Neural progenitor cell (in vitro differentiated cells): Measurements from ENCODE around the gene SND1. TPM values are rescaled to one million over a fixed set of nuclear protein-coding genes. Genes with fewer than 3 reads are reported as not detected.

Source experiments
- DNase-seq: peaks from one replicate; pipeline ENCODE4 v3.0.0-alpha.2; 2016; ENCODE audit warnings: low spot score
- H2AFZ ChIP-seq: fragments of 200-600 bp; sonication (generic); replicated peaks from 2 replicates; pipeline ENCODE4 v1.6.1; 2016; ENCODE audit warnings: antibody characterized with exemption
- H3F3A ChIP-seq: fragments of 200-600 bp; sonication (generic); 2 replicates; pipeline ENCODE4 v1.6.1; 2016; ENCODE audit warnings: antibody characterized with exemption, low read depth
- H3K27ac ChIP-seq: fragments of 200-600 bp; sonication (generic); 2 replicates; pipeline ENCODE4 v1.5.1; 2016; ENCODE audit warnings: mild to moderate bottlenecking
- H3K27me3 ChIP-seq: fragments of 200-600 bp; sonication (generic); 2 replicates; pipeline ENCODE4 v1.6.1; 2016; ENCODE audit warnings: mild to moderate bottlenecking, moderate library complexity
- H3K36me3 ChIP-seq: fragments of 200-600 bp; sonication (generic); 2 replicates; pipeline ENCODE4 v1.5.1; 2016
- H3K4me1 ChIP-seq: fragments of 200-600 bp; sonication (generic); 2 replicates; pipeline ENCODE4 v1.6.1; 2016; ENCODE audit warnings: mixed run types
- H3K4me2 ChIP-seq: fragments of 200-600 bp; sonication (generic); 2 replicates; pipeline ENCODE4 v1.6.1; 2016
- H3K4me3 ChIP-seq: fragments of 200-600 bp; sonication (generic); 2 replicates; pipeline ENCODE4 v1.5.1; 2016
- H3K79me2 ChIP-seq: fragments of 200-600 bp; sonication (generic); 2 replicates; pipeline ENCODE4 v1.6.1; 2016; ENCODE audit warnings: low read depth
- H3K9ac ChIP-seq: fragments of 200-600 bp; sonication (generic); 2 replicates; pipeline ENCODE4 v1.6.1; 2016
- H3K9me3 ChIP-seq: fragments of 200-600 bp; sonication (generic); 2 replicates; pipeline ENCODE4 v1.5.1; 2016; ENCODE audit warnings: low read depth
- H4K20me1 ChIP-seq: fragments of 200-600 bp; sonication (generic); 2 replicates; pipeline ENCODE4 v1.6.1; 2016; ENCODE audit warnings: low read depth
- H3K27ac Mint-ChIP-seq: 3 replicates; pipeline ENCODE4 v1.8.0; 2021; ENCODE audit warnings: mixed read lengths
- H3K27me3 Mint-ChIP-seq: 2 replicates; pipeline ENCODE4 v1.8.0; 2022; ENCODE audit warnings: low read depth, mild to moderate bottlenecking, inconsistent platforms, moderate library complexity, mixed read lengths; ENCODE audit not compliant: insufficient read depth
- H3K36me3 Mint-ChIP-seq: 3 replicates; pipeline ENCODE4 v1.8.0; 2021; ENCODE audit warnings: mixed read lengths
- H3K4me1 Mint-ChIP-seq: 3 replicates; pipeline ENCODE4 v1.8.0; 2021; ENCODE audit warnings: mixed read lengths
- H3K4me3 Mint-ChIP-seq: 3 replicates; pipeline ENCODE4 v1.8.0; 2021; ENCODE audit warnings: mild to moderate bottlenecking, moderate library complexity, mixed read lengths
- H3K9me3 Mint-ChIP-seq: 3 replicates; pipeline ENCODE4 v1.8.0; 2020; ENCODE audit warnings: mixed read lengths
- CTCF ChIP-seq: fragments of 200-600 bp; sonication (generic); IDR thresholded peaks from 2 replicates; pipeline ENCODE4 v1.5.1; 2017; ENCODE audit warnings: antibody characterized with exemption, mild to moderate bottlenecking
- EZH2 ChIP-seq: fragments of 200-600 bp; sonication (generic); IDR thresholded peaks from 2 replicates; pipeline ENCODE4 v1.6.1; 2017; ENCODE audit warnings: antibody characterized with exemption, mild to moderate bottlenecking, moderate library complexity
- EZH2phosphoT487 ChIP-seq: fragments of 200-600 bp; sonication (generic); IDR thresholded peaks from 2 replicates; pipeline ENCODE4 v1.6.1; 2017; ENCODE audit warnings: antibody characterized with exemption
- total RNA-seq: library from RNA; depleted of rRNA; stranded (reverse); fragments of >200 nt; gene quantifications from 2 replicates; pipeline ENCODE4 v1.2.3, GENCODE V29; 2015; ENCODE audit warnings: low replicate concordance

The SND1 gene
- total RNA-seq, 1 donor from 2014 or later, result 154 TPM

- Mint-ChIP-seq H3K36me3 (peaks cover 11% of the 10 kb centered on the region), H3K27me3 (peaks cover 2% of the 10 kb centered on the region), H3K27ac (no peak overlapping the region), H3K4me1 (peaks cover 26% of the 10 kb centered on the region), H3K9me3 (no peaks in the 10 kb centered on the region), H3K4me3 (no peak overlapping the region)
- Histone ChIP-seq H3K9ac (no peak overlapping the region), H3K9me3 (no peaks in the 10 kb centered on the region), H3F3A (no peaks in the 10 kb centered on the region), H3K4me1 (peaks cover 39% of the 10 kb centered on the region), H4K20me1 (no peaks in the 10 kb centered on the region), H3K4me2 (no peak overlapping the region), H3K36me3 (no peaks in the 10 kb centered on the region), H3K79me2 (peaks cover 81% of the 10 kb centered on the region), H3K27me3 (no peaks in the 10 kb centered on the region), H3K27ac (no peak overlapping the region), H2AFZ (no peak overlapping the region), H3K4me3 (no peak overlapping the region)
- no peak for DNase-seq
- no peak for TF ChIP-seq EZH2
- TF ChIP-seq CTCF, result no peak
- no peak for TF ChIP-seq EZH2phosphoT487
Measured at GRCh38 chr7:127751490-127752448, 99.8 kb downstream of the SND1 start.

GRCh38 chr7:127752829-127753228, 100.8 kb downstream of the SND1 start:
- Histone ChIP-seq H3K4me3 (no peak overlapping the region), H3K27ac (no peak overlapping the region), H3K79me2 (peaks cover 81% of the 10 kb centered on the region), H3K4me1 (peaks cover 39% of the 10 kb centered on the region), H3K4me2 (no peak overlapping the region), H3F3A (no peaks in the 10 kb centered on the region), H3K27me3 (no peaks in the 10 kb centered on the region), H3K9me3 (no peaks in the 10 kb centered on the region), H3K36me3 (no peaks in the 10 kb centered on the region), H4K20me1 (no peaks in the 10 kb centered on the region), H2AFZ (no peak overlapping the region), H3K9ac (no peak overlapping the region)
- H3K4me3 Mint-ChIP-seq, result no peak overlapping the region
- DNase-seq, result no peak
- TF ChIP-seq EZH2 (no peak), CTCF (no peak), EZH2phosphoT487 (no peak)
- H3K27ac Mint-ChIP-seq, result no peak overlapping the region
- peaks cover 24% of the 10 kb centered on the region for H3K4me1 Mint-ChIP-seq
- H3K9me3 Mint-ChIP-seq, result no peaks in the 10 kb centered on the region
- H3K36me3 Mint-ChIP-seq, result peaks cover 11% of the 10 kb centered on the region
- H3K27me3 Mint-ChIP-seq, result peaks cover 2% of the 10 kb centered on the region

DNA sequence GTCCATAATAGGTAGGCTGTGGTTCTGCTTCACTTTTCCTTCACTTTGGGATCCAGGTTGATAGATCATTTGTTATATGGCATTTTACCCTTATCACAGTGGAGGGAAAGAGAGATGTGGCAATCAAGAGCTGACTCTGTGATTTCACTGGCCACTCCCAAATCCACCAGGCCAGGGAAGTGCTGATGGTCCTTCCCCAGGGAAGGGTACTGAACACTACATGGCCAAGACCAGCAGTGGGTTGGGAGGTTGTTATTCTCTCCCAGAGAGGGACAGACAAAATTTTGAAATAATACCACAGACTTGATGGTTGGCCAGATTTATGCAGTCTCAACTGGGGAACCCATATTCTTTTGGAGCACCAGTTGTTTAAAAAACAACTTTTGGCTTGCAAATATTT, 102.5 kb downstream of the SND1 start:
- peaks cover 4% of the 10 kb centered on the region for H3K36me3 Mint-ChIP-seq
- H3K9ac ChIP-seq, result no peak overlapping the region
- no peak for DNase-seq
- no peak overlapping the region for H3K4me2 ChIP-seq
- H3K27me3 Mint-ChIP-seq, result peaks cover 2% of the 10 kb centered on the region
- peaks cover 70% of the 10 kb centered on the region for H3K79me2 ChIP-seq
- H3K27me3 ChIP-seq, result no peaks in the 10 kb centered on the region
- no peak for TF ChIP-seq EZH2phosphoT487
- no peak for TF ChIP-seq EZH2
- no peak for TF ChIP-seq CTCF
- H2AFZ ChIP-seq, result no peak overlapping the region
- H3K27ac Mint-ChIP-seq, result no peak overlapping the region
- H4K20me1 ChIP-seq, result no peaks in the 10 kb centered on the region
- peaks cover 39% of the 10 kb centered on the region for H3K4me1 ChIP-seq
- H3K4me1 Mint-ChIP-seq, result peaks cover 24% of the 10 kb centered on the region
- no peaks in the 10 kb centered on the region for H3F3A ChIP-seq
- no peak overlapping the region for H3K27ac ChIP-seq
- no peaks in the 10 kb centered on the region for H3K9me3 Mint-ChIP-seq
- H3K4me3 Mint-ChIP-seq, result no peak overlapping the region
- no peaks in the 10 kb centered on the region for H3K9me3 ChIP-seq
- H3K4me3 ChIP-seq, result no peak overlapping the region
- H3K36me3 ChIP-seq, result no peaks in the 10 kb centered on the region
